Head of caudate nucleus (tissue), 42 donors: Measurements from ENCODE around the gene RARRES1.

Source experiments
- DNase-seq, 42 donors: peaks; one replicate each; pipeline versions ENCODE4 v3.0.0 to v3.0.0-alpha.2; 2020 to 2021; ENCODE audit warnings: mixed read lengths in 7 of 42
- intact Hi-C: fragments of 100-400 bp; cut with DNase I; formaldehyde crosslinking; loops from one replicate; pipeline ENCODE4 v1.15.0; 2022

RARRES1 gene

GRCh38 chr3:158731938-158732855 lies at the start of gene RARRES1:
TSS of gene RARRES1 (minus strand) at chr3:158732457. CDS start at chr3:158732415, 42 bp downstream.
- DNase-seq, result peak in 39 of 42 donors; percentile 17 to 77 (median 49)
- intact Hi-C loops, result no loop called here

DNA sequence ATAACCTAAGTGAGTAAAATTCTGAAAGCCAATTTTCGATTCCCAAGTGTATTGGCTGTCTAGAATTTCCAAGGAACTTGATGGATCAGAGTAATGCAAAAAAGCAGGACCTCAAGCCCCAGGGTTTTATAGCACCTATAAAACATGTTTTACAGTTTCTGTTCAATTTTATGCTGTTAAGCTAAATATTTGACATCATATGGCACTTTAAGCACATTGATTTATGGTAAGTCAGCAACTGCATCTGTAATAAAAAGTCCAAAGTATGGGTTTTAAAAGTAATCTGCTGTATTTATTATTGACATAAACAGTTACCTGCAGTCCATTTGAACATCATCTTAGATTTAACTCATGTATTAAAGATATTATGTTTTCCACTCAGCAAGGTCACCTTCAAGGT lies 49.6 kb upstream of the RARRES1 start:
- DNase-seq, result no peak
- intact Hi-C loops, result no loop called here

GRCh38 chr3:158781191-158781590 lies 48.9 kb upstream of the RARRES1 start:
- intact Hi-C loops, result no loop called here
- DNase-seq, result no peak

DNA sequence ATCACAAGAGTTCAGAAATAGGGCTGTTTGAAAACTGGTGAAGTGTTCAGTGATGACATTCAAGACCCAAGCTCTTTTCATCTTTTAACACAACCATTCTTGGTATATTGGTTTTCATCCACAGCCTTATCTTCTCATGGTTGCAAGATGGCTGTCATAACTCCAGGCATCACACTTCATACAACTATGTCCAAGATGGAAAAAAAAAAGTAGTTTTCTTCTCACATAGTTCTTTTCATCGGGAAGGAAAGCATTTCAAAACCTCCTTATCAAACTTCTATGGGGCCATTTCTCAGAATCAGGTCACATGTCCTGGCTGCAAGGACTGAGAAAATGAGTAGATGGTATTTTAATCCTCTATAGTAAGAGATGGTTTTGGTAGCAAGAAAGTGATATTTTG lies 48.5 kb upstream of the RARRES1 start:
- intact Hi-C loops, result no loop called here
- DNase-seq, result no peak

DNA sequence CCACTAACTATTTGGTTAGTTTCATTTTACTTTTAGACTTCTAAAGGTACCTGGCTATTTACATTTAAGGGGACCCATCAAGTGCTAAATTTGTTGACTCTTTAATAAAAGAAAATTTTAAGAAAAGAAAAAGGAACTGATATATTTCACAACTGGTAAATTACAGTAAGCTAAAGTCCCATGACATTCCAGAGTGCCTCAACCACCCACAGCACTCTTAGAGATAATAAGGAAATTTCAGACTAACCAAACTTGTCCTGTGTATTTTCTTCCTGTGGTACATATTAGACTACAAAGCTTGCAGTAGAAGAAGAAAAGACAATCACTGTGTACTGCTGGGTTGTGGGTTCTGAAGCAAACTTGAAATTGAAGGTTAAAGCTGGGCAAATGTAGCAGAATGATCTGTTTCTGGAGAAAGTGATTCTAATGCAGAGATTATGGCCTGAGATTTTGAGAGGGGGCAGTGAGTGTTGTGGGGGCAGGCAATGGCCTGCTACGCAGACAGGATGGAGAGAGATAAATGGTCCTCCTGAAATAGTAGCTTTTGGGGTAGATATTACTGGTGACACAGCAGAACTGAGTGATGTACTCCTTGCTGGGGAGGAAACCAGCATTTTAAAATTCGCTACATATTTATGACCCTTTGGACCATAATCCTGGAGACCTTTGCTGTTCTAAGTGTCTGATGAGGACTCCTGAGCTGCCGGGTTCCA lies 45.1 kb upstream of the RARRES1 start:
- DNase-seq, result no peak
- intact Hi-C loops, result no loop called here

GRCh38 chr3:158776531-158776930 lies 44.3 kb upstream of the RARRES1 start:
- no peak for DNase-seq
- intact Hi-C loops, result no loop called here

GRCh38 chr3:158775426-158776410 lies 43.5 kb upstream of the RARRES1 start:
- no peak for DNase-seq
- intact Hi-C loops, result no loop called here

GRCh38 chr3:158774965-158775364 lies 42.7 kb upstream of the RARRES1 start:
- no peak for DNase-seq
- intact Hi-C loops, result no loop called here

DNA sequence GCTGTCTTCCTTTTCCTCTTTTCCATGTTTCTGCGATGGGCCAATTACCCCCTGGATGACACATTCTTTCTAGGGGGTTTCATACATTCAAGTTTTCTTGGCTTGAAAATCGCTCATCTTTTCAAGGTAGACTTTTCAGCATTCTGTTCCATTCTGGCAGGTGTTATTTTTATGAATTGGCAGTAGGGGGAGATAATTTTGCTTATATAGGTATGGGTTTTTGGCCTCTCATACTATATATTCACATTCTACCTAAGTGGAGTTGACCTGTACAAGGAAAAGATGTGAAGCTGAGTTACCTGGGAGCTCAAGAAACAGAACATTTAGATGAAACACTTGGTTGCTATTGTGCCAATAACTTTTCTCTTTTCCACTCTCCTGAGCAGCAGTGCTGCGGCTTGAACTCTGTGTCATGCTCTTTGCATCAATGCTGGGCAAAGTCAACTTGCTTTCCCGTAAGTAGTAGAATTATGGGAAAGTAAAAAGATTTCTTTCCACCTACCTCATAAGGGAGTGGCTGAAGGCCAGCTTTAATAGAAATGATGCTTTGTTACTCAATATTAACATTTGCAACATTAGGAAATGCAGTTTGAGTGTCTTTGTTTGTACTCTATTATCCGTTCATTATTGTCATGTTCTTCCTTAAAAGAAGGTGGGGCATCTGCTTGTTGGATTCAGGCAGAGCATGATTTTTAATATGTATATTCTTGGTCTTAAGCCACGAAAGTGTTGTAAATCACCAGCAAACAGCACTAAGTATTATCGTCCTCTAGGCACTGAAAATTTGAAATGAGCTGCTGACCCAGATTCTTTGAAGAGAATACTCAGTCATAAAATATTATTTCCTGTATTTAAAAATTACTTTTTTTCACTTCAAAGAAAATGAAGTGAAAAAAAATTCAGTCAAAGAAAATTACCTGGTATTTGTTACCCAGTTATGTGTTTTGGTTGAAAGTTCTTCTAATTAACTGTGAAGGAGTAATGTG lies 41.9 kb upstream of the RARRES1 start:
- intact Hi-C loops, result no loop called here

DNA sequence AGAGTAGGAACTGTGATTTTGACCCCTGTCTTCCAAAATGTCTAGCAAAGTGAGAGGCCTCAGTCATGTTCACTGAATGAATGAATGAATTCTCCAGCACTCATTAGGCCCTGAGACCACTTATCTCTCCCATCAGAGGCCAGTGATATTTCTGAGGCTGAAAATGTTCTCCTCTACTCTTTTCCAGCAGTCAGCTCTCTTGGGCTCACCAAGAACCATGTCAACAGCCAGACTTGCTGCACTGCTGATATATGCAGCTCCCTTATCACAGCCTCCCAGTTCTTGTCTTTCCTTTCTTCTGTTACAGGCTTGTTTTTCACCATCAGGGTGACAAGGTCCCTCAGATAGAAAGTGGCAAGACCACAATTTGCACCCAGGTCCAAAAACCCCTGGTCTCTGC lies 40.9 kb upstream of the RARRES1 start:
- intact Hi-C loops, result no loop called here
- no peak for DNase-seq

More for the DNA sequence above, 41.9 kb upstream of the RARRES1 start:
- no peak for DNase-seq

DNA sequence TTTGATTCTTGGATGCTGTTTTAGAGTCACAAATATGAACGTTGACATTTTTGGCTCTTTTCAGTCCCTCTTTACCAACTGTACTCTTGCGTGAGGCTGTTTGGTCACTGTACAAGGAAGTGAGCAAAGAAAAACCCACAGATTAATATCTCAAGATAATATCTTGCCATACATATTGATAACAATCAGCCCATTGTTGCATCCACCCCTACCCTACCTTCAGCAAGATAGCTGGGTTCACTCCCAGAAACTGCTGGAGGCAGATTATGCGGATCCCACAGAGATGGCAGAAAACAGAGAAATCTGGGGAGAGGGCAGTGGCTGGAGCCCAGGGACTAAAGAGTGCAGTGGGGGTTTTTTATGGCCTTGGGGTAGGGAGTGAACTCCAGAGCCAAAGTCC lies 39.7 kb upstream of the RARRES1 start:
- no peak for DNase-seq
- intact Hi-C loops, result no loop called here

- intact Hi-C loops, result no loop called here
- DNase-seq, result no peak
Observed at GRCh38 chr3:158771577-158771976, 39.3 kb upstream of the RARRES1 start.

- intact Hi-C loops, result no loop called here
- no peak for DNase-seq
Observed at GRCh38 chr3:158770741-158771350, 38.6 kb upstream of the RARRES1 start.

DNA sequence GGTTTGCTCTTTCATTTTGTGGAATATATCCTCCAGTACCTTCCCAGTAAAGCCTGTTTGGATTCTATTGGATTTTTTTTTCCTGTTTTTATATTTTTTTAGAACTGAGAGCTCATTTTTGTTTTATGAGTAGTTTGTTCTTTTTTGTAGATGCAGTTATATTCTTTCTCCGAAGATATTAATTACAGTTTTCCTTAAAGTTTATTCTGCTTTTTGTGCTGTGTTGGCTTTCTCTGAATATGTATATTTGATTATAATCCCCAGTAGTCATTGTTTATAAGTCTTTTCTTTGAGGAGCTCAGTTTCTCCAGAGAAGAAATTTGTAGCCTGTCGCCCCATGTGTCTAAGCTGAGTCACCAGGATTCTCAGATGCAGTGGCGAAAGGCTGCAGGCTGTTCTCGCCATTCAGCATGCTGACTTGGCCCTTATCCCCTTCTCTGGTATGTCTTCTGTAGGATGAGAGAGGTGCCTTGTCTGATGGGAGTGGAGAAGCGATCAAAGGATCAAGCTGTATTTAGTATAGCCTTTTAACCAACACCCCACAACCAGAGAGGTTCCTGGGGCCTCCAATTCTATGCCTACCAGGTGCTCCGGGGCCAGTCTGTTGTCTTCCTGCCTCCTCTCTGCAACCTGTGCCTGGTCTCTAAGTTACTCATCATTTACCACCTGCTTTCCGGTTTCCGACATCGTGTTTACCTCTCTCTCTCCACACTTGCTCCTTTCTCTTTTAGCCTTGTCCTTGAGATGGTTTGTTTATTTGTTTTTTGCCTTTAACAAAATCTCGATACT lies 37.9 kb upstream of the RARRES1 start:
- intact Hi-C loops, result no loop called here
- DNase-seq, result no peak

GRCh38 chr3:158769549-158769948 lies 37.3 kb upstream of the RARRES1 start:
- intact Hi-C loops, result no loop called here
- no peak for DNase-seq

DNA sequence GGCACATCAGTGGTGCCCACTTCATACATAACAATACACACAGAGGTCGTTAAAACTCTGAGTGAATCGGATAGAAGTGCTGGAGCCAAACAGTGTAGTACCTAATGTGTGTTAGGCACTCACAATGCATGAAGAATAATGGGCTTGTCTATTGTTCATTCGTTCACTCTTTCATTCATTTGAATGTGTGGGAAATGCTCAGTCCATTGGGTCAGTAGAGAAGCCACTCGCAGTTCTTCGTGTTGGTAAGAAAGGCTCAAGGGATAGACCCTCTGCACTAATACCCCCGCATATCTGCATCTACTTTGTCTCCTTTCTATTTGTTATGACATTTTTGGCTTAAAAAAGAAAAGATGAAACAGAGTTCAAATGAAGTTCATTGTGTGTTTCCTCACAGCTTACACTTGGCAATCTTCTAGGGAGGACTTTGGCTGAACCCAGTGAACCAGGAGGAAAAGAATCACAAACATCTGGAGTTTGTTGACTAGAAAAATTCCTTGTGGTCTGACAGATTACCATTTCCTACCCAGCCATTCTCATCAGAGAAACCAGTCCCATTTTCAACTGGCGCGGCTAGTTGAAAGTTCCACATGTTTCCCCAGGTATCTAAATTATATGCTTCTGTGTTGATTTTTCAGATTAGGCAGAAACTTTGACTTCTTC lies 36.8 kb upstream of the RARRES1 start:
- intact Hi-C loops, result no loop called here
- no peak for DNase-seq
